Measurements from ENCODE around the gene LRRC66. TPM values are rescaled to one million over a fixed set of nuclear protein-coding genes. Genes with fewer than 3 reads are reported as not detected.

Gene LRRC66
- polyA plus RNA-seq, 3 donors: 0.03 TPM; not detected in 2

- intact Hi-C loops (cut with micrococcal nuclease): loop anchor here in 1 of 2 donors (10.0 kb wide), 1 partner anchor 190 kb away; the partner anchor contains the start of gene DCUN1D4
- H3K4me1 Mint-ChIP-seq: peaks cover 23% of the 10 kb centered on the region
- Histone ChIP-seq H3K9ac (ENCODE audit: insufficient read depth, low read length, poor library complexity, severe bottlenecking) (no peak overlapping the region), H3K4me1 (ENCODE audit: control insufficient read depth in 1 of 2, insufficient read depth in 2 of 2, low read length in 2 of 2) (peaks cover 11 to 22% of the 10 kb centered on the region in 2 donors), H3K79me2 (ENCODE audit: insufficient read depth, low read length) (no peaks in the 10 kb centered on the region), H3K4me3 (replicated peaks in 1 of 3; ENCODE audit: low read depth in 2 of 3, low read length in 3 of 3) (no peak overlapping the region), H3K4me2 (replicated peaks; ENCODE audit: extremely low read depth, low read length, poor library complexity, severe bottlenecking) (no peak overlapping the region), H2AFZ (ENCODE audit: insufficient read depth, low read depth, low read length, poor library complexity, severe bottlenecking) (no peak overlapping the region), H3K9me3 (replicated peaks in 1 of 2; ENCODE audit: control insufficient read depth in 1 of 2, insufficient read depth in 1 of 2, low read length in 2 of 2) (no peaks in the 10 kb centered on the region), H3K27me3 (ENCODE audit: control insufficient read depth in 2 of 2, insufficient read depth in 2 of 2, low read length in 2 of 2) (peaks cover 41 to 47% of the 10 kb centered on the region in 2 donors), H4K20me1 (ENCODE audit: insufficient read depth, low read length) (no peaks in the 10 kb centered on the region), H3K27ac (ENCODE audit: low read depth in 1 of 2, low read length in 2 of 2) (no peak overlapping the region), H3K36me3 (replicated peaks in 1 of 2; ENCODE audit: control insufficient read depth in 1 of 2, insufficient read depth in 2 of 2, low read length in 2 of 2) (no peaks in the 10 kb centered on the region)
- peaks cover 0 to 7% (median 3%) of the 10 kb centered on the region in 7 donors for H3K9me3 Mint-ChIP-seq
- H3K27ac Mint-ChIP-seq: no peak overlapping the region
- no CpG with 5 or more reads among the region's 2 CpGs for WGBS (ENCODE audit: insufficient coverage)
- peaks cover 5 to 12% of the 10 kb centered on the region in 2 donors for H3K36me3 Mint-ChIP-seq
- peaks cover 45 to 47% (median 47%) of the 10 kb centered on the region in 3 donors for H3K27me3 Mint-ChIP-seq (ENCODE audit: low read depth in 3 of 3)
- DNase-seq: no peak
- no peak for TF ChIP-seq CTCF (IDR thresholded peaks at IDR 0.05)
- H3K4me3 Mint-ChIP-seq: no peak overlapping the region
Observed at GRCh38 chr4:52035190-52035589, 15.0 kb upstream of the LRRC66 start.

GRCh38 chr4:52032005-52032404, 11.8 kb upstream of the LRRC66 start:
- Histone ChIP-seq H3K79me2 (ENCODE audit: insufficient read depth, low read length) (no peaks in the 10 kb centered on the region), H3K9ac (ENCODE audit: insufficient read depth, low read length, poor library complexity, severe bottlenecking) (no peak overlapping the region), H3K4me2 (replicated peaks; ENCODE audit: extremely low read depth, low read length, poor library complexity, severe bottlenecking) (no peak overlapping the region), H3K27ac (ENCODE audit: low read depth in 1 of 2, low read length in 2 of 2) (no peak overlapping the region), H2AFZ (ENCODE audit: insufficient read depth, low read depth, low read length, poor library complexity, severe bottlenecking) (no peak overlapping the region), H3K9me3 (replicated peaks in 1 of 2; ENCODE audit: control insufficient read depth in 1 of 2, insufficient read depth in 1 of 2, low read length in 2 of 2) (no peaks in the 10 kb centered on the region), H3K4me3 (replicated peaks in 1 of 3; ENCODE audit: low read depth in 2 of 3, low read length in 3 of 3) (no peak overlapping the region), H3K27me3 (ENCODE audit: control insufficient read depth in 2 of 2, insufficient read depth in 2 of 2, low read length in 2 of 2) (peaks cover 16 to 18% of the 10 kb centered on the region in 2 donors), H4K20me1 (ENCODE audit: insufficient read depth, low read length) (no peaks in the 10 kb centered on the region), H3K4me1 (ENCODE audit: control insufficient read depth in 1 of 2, insufficient read depth in 2 of 2, low read length in 2 of 2) (peaks cover 3 to 8% of the 10 kb centered on the region in 2 donors), H3K36me3 (replicated peaks in 1 of 2; ENCODE audit: control insufficient read depth in 1 of 2, insufficient read depth in 2 of 2, low read length in 2 of 2) (no peaks in the 10 kb centered on the region)
- no peak overlapping the region for H3K4me3 Mint-ChIP-seq
- peaks cover 18 to 21% (median 19%) of the 10 kb centered on the region in 3 donors for H3K27me3 Mint-ChIP-seq (ENCODE audit: low read depth in 3 of 3)
- no peak for DNase-seq
- H3K4me1 Mint-ChIP-seq: peaks cover 11% of the 10 kb centered on the region
- no peak for TF ChIP-seq CTCF (IDR thresholded peaks at IDR 0.05)
- H3K27ac Mint-ChIP-seq: no peak overlapping the region
- peaks cover 2 to 3% of the 10 kb centered on the region in 2 donors for H3K36me3 Mint-ChIP-seq
- intact Hi-C loops (cut with micrococcal nuclease): loop anchor here in 1 of 2 donors (10.0 kb wide), 1 partner anchor 187 kb away; the partner anchor contains the start of gene DCUN1D4
- H3K9me3 Mint-ChIP-seq: peaks cover 0 to 2% (median 0%) of the 10 kb centered on the region in 7 donors
- WGBS (ENCODE audit: insufficient coverage): no CpG with 5 or more reads among the region's 1 CpG
